HG03095 (cell line): ENCODE data around the gene CNNM3.

Source experiments
- ATAC-seq: cut with Tn5 transposase; IDR thresholded peaks from one replicate; pipeline ENCODE4 v1.9.1; 2021; ENCODE audit warnings: moderate library complexity; ENCODE audit not compliant: unreplicated experiment

The CNNM3 gene

GRCh38 chr2:96874198-96874831 is 58.2 kb downstream of the CNNM3 start:
- ATAC-seq: no peak

DNA sequence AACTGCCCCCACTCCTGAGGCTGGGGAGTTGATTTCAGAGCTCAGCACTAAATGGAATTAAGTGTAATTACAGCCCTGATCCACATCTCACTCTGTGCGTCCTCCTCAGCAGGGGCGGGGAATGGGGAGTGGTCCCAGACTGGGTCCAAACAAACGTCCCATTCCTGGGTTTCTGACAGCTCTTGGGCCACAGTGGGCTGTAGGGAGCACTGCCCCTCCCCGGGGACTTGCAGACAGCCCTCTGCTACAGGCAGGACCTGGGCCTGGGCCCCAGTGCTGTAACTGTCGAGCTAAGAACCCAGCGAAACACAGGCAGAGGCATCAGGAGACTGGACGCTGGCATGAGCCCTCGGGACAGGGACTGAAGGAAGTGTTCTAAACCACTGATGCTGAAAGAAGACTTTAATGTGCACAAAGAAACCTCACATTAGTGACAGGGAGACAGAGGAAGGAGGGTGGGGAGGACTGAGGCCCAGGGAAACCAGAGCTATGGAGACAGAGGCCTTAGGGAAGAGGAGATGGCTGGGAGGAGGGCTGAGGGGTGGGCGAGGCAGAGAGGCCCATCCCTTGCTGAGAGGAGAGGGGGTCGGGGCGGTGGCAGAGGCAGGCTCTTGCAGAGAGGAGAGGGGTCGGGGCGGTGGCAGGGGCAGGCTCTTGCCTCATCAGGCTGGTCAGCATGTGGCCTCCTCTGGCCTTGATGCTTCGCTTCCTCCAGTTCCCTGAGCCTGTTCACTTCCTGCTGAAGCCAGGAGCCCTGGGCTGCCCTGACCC is 59.6 kb downstream of the CNNM3 start:
- no peak for ATAC-seq

GRCh38 chr2:96876269-96877041 is 60.4 kb downstream of the CNNM3 start:
- no peak for ATAC-seq

- no peak for ATAC-seq
These were observed 61.0 kb downstream of the CNNM3 start for GRCh38 chr2:96877042-96877451.

GRCh38 chr2:96877631-96878092 is 61.6 kb downstream of the CNNM3 start:
- ATAC-seq: no peak

DNA sequence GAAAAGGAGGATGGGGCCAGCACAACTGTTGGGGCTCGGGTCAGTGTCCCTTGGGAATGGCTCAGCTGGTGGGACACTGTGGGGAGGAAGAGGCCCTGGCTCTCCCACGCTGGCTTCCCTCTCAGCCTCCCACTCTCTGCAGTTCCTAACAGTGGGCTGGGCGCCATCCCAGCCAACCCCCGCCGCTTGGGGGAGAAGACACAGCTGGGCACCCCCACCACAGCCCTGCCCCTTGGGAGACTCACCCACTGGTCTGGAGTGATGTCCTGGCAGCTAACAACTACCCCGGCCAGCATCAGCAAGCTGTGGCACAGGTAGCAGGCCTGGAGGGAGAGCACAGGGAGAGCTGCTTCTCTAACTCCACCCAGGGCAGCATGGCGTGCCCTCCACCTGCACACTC is 62.1 kb downstream of the CNNM3 start:
- no peak for ATAC-seq

DNA sequence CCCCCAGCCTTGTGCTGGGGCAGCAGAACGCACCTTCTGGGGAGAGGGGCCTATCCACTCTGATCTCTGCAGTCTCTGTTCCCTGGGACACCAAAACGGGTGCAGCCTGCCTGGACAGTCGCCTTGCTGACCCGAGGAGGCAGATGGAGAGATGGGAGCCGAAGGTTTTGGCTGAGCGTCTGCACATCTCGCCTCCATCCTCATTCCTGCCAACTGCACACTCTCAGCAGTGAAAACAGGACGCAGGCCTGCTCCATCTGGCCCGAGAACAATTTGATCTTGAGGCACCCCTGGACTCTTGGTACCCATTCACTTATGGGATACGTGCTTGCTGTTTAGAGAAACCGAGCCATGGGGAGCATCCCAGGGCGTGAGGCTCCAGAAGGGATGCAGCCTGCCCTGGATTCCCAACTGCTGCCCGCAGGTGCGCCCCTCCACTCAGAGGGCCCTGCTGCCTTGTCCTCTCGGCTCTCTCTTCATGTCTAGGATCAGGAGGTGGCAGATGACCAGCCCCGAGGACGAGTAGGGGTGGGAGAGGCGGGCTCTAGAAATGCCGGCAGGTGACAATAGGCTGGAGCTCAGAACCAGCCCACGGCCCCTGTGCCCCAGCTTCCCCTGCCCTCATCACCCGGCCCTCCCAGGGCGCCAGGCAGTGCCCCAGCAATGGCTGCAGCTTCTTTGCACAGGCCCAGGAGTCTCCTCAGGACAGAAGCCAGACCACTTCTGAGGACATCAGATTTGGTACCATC is 62.9 kb downstream of the CNNM3 start:
- no peak for ATAC-seq

GRCh38 chr2:96879545-96880040 is 63.5 kb downstream of the CNNM3 start:
- no peak for ATAC-seq

GRCh38 chr2:96880891-96881273 is 64.8 kb downstream of the CNNM3 start:
- no peak for ATAC-seq

DNA sequence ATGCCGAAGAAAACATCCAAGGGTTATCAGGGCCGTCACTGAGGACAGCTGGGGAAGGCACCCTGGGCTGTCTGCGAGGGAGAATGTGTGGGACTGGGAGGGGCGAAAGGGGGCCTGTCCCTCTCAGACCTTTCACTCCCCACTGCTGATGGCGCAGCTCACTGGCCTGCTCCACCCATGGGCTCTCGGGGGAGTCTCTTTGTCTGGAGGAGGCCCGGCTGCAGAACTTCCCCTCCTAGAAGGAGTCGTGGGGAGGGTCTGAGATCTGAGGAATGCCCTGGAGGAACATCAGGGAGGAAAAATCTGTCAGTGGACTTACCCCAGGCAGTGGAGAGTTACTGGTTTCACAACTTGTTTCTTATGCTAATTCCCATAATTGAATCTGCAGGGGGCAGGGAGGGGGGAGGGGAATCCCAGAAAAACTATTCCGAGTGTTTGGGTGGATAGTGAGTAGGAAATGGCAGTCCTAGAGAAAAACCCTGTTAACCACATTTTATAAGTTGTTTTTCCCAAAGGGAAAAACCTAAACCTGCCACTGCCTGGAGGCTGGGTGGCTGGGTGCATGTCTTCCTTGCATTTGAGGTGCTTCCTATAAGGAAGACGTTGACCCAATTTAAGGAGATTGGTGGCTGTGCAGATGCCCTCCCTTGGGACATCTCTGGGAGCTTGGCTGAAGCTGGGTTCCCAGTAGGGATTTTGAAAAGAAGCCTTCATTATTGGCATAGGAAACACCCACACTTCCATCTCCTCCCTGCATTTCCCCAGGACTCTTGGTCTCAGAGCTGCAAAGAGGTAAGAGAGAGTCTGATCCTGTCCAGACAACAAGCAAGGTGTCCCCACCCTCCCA is 65.5 kb downstream of the CNNM3 start:
- no peak for ATAC-seq

DNA sequence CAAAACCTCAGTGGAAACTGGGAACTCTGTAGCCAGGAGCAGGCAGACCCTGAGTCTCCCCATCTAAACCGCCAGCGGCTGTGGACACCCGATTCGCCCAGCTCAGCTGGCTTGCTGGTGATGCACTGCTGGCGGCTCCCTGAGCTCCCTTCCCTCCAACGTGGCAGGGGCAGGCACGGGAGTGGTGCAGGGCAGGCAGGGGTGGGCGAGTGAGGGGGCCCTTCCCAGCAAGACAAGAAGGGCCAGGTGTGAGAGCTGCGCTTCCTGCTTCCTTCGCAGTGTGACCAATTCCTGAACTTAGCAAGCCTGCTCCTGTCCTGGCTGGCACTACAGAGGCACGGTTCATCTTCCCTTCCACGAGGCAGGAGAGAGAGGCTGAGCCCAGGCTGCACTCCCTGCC is 66.2 kb downstream of the CNNM3 start:
- no peak for ATAC-seq

- no peak for ATAC-seq
These were observed 66.8 kb downstream of the CNNM3 start for GRCh38 chr2:96882906-96883305.

- no peak for ATAC-seq
These were observed 67.2 kb downstream of the CNNM3 start for GRCh38 chr2:96883306-96883705.
